ENCODE data around the gene AOPEP.

Gene AOPEP

DNA sequence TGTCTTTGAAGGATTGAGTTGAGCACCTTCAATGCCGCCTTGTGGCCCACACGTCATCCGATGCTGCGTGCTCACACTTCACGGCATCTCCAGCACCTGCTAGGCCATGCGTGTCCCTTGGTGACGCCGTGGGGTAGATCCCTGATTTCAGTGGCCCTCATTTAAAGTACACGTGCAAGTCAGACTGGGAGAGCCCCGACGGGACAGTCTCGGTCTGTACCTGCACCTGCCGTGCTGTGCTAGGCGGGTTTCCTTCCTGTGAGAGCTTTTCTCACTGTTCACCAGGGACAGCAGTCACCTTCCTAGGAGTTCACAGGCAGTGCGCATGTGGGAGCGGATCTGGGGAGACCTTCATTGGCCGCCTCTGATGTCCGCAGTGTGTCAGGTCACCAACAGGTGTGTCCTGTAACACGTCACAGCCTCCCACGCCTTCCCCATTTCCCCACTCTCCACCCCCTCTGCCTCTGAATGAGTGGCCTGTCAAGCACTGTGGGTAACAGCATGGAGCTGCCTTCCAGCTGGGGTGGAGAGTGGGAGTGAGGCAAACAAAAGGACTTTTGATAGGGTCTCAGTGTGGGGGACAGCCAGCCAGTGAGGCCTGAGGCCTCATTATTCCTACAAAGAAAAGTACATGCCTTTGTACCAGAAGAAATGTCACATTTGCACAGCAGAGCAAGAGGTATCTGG, 354.6 kb downstream of the AOPEP start:
- in situ Hi-C loops (cut with HindIII; ENCODE audit: low pct_ligation_motif_present, low sequenced_read_pairs): no loop called here
- TF ChIP-seq, protein P1, sequence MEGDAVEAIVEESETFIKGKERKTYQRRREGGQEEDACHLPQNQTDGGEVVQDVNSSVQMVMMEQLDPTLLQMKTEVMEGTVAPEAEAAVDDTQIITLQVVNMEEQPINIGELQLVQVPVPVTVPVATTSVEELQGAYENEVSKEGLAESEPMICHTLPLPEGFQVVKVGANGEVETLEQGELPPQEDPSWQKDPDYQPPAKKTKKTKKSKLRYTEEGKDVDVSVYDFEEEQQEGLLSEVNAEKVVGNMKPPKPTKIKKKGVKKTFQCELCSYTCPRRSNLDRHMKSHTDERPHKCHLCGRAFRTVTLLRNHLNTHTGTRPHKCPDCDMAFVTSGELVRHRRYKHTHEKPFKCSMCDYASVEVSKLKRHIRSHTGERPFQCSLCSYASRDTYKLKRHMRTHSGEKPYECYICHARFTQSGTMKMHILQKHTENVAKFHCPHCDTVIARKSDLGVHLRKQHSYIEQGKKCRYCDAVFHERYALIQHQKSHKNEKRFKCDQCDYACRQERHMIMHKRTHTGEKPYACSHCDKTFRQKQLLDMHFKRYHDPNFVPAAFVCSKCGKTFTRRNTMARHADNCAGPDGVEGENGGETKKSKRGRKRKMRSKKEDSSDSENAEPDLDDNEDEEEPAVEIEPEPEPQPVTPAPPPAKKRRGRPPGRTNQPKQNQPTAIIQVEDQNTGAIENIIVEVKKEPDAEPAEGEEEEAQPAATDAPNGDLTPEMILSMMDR (IDR thresholded peaks at IDR 0.05; ENCODE audit: low read depth, low read length, missing control alignments): no peak
- Histone ChIP-seq H3K4me3 (ENCODE audit: low read depth, low read length) (no peak overlapping the region), H3K27me3 (replicated peaks) (no peaks in the 10 kb centered on the region), H3K27ac (no peak overlapping the region), H3K36me3 (replicated peaks) (peaks cover 42% of the 10 kb centered on the region)
- no peak for DNase-seq

DNA sequence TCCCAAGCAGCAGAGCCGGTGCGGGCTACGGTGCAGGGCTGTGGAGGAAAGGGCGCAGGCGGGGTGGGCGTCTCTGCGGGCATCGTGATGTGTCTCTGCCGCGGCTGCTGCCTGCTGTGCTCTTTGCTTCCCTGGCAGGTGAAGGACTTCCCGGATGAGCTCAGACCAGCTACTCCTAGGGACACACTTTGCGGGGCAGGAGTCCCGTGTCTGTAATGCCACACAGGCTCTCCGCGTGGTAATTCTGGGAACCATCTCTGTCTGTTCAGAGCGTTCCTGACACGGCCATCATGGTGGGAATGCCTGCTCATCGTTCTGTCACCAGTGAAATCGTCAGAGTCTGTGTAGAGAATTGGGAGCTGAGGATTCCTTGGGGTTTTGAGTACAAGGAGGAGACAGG, 355.5 kb downstream of the AOPEP start:
- DNase-seq: no peak
- H3K36me3 ChIP-seq (replicated peaks): peaks cover 50% of the 10 kb centered on the region
- in situ Hi-C loops (cut with HindIII; ENCODE audit: low pct_ligation_motif_present, low sequenced_read_pairs): no loop called here

DNA sequence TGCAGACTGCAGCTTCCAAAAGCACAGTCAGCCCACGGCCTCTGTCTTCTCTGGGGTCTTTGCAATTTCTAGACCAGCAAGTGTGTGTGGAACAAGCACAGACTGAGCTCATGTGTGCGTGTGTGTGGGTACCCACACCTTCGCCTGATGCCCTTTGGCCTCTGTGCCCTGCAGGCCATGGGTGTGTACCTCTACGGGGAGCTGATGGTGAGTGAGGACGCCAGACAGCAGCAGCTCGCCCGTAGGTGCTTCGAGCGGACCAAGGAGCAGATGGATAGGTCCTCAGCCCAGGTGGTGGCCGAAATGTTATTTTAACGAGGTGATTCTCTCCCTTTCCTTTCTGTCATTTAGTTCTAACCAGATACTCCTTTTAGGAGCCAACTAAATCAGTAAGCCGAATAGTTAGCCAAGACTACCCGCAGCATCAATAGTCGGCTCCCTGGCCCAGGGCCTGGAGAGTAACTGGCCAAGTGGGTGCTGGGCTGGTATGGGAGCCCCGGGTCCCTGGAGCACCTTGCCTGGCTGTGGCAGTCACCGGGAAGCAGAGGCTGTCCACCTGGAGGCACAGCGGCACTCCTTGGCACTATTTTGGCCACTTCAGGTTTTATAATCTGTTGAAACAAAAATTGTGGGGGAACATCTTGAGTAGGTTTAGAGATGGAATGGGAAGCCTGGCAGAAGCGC, 356.0 kb downstream of the AOPEP start:
- Histone ChIP-seq H3K36me3 (replicated peaks) (peaks cover 49% of the 10 kb centered on the region), H3K4me3 (ENCODE audit: low read depth, low read length) (no peak overlapping the region), H3K27me3 (replicated peaks) (no peaks in the 10 kb centered on the region), H3K27ac (no peak overlapping the region)
- in situ Hi-C loops (cut with HindIII; ENCODE audit: low pct_ligation_motif_present, low sequenced_read_pairs): no loop called here
- TF ChIP-seq, protein P1 (IDR thresholded peaks at IDR 0.05; ENCODE audit: low read depth, low read length, missing control alignments): no peak
- no peak for DNase-seq

More for the DNA sequence above, 355.5 kb downstream of the AOPEP start:
- Histone ChIP-seq H3K27ac (no peak overlapping the region), H3K27me3 (replicated peaks) (no peaks in the 10 kb centered on the region), H3K4me3 (ENCODE audit: low read depth, low read length) (no peak overlapping the region)
- TF ChIP-seq, protein P1 (IDR thresholded peaks at IDR 0.05; ENCODE audit: low read depth, low read length, missing control alignments): no peak

DNA sequence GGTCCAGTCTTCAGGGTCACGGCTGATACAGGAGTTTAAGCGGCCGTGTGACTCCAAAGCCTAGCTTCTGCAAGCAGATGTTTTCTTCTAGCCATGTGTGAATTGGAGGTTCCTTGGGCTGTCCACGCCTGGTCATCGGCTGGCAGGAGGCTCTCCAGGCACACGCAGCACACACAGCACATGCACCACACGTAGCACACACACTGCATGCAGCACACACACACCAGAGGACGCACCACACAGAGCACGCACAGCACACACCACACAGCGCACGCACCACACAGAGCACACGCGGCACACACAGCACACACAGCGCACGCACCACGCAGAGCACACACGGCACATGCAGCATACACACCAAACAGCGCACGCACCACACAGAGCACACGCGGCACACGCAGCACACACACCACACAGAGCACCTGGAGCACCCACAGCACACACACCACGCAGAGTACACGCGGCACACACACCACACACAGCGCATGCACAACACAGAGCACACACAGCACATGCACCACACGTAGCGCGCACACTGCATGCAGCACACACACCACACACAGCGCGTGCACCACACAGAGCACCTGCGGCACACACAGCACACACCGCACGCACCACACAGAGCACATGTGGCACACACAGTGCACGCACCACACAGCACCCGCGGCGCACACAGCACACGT, 356.7 kb downstream of the AOPEP start:
- Histone ChIP-seq H3K27me3 (replicated peaks) (no peaks in the 10 kb centered on the region), H3K4me3 (ENCODE audit: low read depth, low read length) (no peak overlapping the region), H3K36me3 (replicated peaks) (peaks cover 48% of the 10 kb centered on the region), H3K27ac (no peak overlapping the region)
- in situ Hi-C loops (cut with HindIII; ENCODE audit: low pct_ligation_motif_present, low sequenced_read_pairs): no loop called here
- TF ChIP-seq, protein P1 (IDR thresholded peaks at IDR 0.05; ENCODE audit: low read depth, low read length, missing control alignments): no peak
- no peak for DNase-seq

DNA sequence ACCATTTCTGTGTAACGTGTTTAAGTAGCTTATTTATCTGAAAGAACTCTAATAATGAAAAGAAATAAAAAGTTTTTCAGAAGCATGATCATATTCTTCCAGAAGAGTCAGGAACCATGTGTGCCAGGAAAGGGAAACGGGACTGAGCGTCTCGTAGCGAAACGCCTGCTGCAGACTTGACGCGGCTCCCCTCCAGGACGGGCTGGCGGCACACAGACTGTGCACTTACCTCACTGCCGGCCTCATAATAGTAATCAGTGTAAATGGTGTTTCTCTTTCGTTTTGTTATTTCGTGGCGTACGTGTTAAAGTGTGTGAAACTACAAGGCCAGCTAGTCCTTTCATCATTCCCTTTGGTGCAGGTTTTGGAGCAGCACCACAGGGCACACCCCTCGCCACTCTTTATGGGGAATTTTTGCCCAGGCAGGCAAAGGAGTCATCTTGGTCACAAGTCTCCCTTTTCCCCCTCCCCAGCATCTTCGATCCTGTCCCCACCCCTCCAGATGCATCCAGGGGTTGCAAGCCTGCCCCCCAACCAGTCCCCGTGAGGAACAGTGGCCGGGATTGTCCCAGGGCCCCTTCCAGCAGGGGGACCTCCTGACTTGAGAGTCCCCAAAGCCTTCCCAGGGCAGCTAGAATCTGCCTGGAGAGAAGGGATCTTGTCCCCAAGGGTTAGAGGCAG, 357.9 kb downstream of the AOPEP start:
- peaks cover 43% of the 10 kb centered on the region for H3K36me3 ChIP-seq (replicated peaks)
- H3K4me3 ChIP-seq (ENCODE audit: low read depth, low read length): no peak overlapping the region
- TF ChIP-seq, protein P1 (IDR thresholded peaks at IDR 0.05; ENCODE audit: low read depth, low read length, missing control alignments): no peak
- DNase-seq: no peak
- in situ Hi-C loops (cut with HindIII; ENCODE audit: low pct_ligation_motif_present, low sequenced_read_pairs): no loop called here
- no peaks in the 10 kb centered on the region for H3K27me3 ChIP-seq (replicated peaks)
- H3K27ac ChIP-seq: no peak overlapping the region

Measured in brain microvascular endothelial cell (primary cell).